GM08714 (cell line): ENCODE measurements around the gene RAB11A.

ENCODE experiments used
- H3K4me3 ChIP-seq: fragments of 200-500 bp; sonication (Bioruptor generic); 2 replicates; pipeline ENCODE4 v1.5.1; 2014; ENCODE audit warnings: mild to moderate bottlenecking, low read length, inconsistent platforms
- ZNF274 ChIP-seq: IDR thresholded peaks from 2 replicates; pipeline ENCODE4 v1.6.1; 2012; ENCODE audit warnings: mild to moderate bottlenecking, low read depth, low read length

The RAB11A gene

DNA sequence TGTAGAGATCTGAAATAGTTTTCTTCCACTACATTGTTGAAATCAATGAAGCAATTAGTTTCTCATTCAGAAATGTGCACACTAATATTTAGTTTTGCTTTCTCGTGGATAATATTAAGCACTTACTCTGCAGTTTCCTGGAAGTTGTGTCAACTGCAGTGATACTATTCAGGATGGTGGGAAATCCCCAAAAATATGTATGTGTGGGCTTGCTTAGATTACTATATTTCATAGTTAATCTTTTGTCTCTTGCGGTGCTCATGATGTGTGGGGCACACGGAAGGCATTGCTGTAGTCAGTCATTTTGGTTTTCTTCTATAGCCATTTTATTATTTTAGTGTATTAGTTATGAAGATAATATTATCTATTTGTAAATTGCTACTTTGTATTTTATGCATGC lies 19.7 kb downstream of the RAB11A start:
- H3K4me3 ChIP-seq = no peak overlapping the region
- no peak for TF ChIP-seq ZNF274

DNA sequence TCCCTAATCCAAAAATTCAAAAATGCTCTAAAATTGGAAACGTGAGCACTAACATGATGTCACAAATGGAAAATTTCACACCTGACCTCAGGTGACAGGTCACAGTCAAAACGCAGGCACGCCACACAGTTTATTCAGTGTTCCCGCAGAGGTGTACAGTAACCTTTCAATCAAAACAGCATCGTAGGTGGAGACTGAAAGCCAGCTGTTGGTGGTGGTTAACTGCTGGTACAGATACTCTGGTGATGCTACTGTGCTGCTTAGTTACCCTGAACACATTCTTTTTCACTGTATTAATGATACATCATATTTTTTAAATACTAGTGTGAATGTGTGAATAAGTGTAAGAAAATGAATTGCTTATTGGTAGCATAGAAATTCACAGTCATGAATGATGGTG lies 23.8 kb downstream of the RAB11A start:
- H3K4me3 ChIP-seq = no peak overlapping the region
- TF ChIP-seq ZNF274 = no peak

DNA sequence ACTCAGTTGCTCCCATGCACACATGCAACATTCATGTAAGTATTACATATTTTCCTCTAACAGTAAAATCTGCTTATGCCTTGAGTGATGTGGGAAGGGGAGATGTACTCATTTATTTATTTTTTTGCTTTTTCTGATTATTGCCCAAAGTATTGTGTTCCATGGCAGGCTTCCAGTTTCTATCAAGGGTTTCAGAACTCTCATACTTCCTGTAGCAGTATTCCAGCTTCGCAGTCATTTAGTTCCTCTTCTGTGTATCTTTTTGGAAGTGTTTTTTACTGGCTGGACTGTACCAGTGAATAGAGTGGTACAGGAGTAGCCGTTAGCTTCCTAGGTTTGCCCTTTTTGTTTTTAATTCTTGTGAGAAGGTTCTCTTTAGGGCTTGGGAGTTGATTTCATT lies 26.9 kb downstream of the RAB11A start:
- no peak for TF ChIP-seq ZNF274
- H3K4me3 ChIP-seq = no peak overlapping the region

DNA sequence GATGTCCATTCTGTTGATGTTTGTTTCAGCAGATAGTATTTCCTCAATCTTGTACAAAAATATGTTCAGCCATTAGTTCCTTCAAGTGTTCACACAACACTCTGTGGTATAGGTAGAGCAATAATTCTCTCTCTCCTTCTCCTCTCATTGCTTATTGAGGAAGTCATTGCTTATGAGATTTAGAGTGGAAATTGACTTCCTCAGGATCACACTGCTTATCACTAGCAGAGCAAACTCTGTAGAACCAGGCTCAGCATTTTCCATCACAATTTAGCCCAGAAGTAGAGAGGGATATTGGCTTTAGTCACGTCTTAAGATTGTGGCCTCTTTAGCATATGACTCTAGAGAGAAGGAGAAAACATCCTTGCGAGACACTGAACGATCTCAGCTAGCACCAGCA lies 31.2 kb downstream of the RAB11A start:
- no peak overlapping the region for H3K4me3 ChIP-seq
- no peak for TF ChIP-seq ZNF274

DNA sequence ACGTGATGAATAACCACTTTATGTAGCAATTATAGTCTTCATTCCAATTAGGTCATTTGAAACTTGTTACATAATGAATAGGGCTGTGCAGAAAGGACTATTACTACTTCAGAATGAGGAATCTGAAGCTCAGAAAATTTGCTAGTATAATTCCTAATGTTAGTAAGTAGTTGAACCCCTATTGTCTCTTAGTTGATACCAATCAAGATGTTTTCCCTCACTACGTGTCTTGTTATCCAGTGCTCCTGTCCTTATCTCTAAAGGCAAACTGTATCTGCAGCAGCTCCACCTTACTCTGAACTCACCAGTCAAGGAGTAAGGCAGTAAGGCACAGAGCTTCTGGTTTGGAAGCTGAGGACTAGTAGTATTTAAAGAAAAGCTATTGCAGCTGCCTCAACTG lies 32.0 kb downstream of the RAB11A start:
- no peak for TF ChIP-seq ZNF274
- no peak overlapping the region for H3K4me3 ChIP-seq

DNA sequence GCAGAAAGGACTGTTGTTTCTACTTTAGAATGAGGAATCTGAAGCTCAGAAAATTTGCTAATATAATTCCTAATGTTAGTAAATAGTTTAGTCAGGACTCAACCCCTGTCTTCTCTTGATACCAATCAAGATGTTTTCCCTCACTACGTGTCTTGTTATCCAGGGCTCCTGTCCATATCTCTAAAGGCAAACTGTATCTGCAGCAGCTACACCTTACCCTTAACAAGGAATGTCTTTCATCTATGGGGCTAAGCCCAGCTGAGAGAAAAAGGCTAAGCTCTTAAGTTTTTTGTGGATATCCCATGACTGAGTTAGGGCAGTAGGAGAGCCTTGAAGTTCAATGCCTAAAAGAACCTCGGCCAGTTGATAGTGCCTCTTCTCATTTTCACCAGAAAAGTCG lies 32.5 kb downstream of the RAB11A start:
- no peak overlapping the region for H3K4me3 ChIP-seq
- no peak for TF ChIP-seq ZNF274

DNA sequence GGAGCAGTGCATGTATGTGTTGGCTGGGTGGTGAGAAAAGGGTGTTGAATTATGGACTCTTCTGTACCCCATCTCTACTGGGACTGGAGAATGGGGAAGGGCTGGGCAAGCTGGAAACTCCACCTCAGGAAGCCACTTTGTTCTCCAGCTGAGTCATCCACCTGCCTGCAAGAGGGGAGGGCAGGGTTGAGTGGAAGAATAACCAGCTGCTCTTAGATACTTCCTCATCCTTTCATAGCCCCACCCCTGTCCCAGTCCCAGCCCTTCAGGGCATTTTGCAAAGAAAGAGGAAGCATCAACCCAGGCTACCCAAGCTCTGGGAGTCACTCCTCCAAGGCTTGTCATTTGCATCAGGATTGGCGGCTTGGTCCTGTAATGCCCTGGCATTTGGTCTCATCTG lies 33.1 kb downstream of the RAB11A start:
- no peak for TF ChIP-seq ZNF274
- H3K4me3 ChIP-seq = no peak overlapping the region

DNA sequence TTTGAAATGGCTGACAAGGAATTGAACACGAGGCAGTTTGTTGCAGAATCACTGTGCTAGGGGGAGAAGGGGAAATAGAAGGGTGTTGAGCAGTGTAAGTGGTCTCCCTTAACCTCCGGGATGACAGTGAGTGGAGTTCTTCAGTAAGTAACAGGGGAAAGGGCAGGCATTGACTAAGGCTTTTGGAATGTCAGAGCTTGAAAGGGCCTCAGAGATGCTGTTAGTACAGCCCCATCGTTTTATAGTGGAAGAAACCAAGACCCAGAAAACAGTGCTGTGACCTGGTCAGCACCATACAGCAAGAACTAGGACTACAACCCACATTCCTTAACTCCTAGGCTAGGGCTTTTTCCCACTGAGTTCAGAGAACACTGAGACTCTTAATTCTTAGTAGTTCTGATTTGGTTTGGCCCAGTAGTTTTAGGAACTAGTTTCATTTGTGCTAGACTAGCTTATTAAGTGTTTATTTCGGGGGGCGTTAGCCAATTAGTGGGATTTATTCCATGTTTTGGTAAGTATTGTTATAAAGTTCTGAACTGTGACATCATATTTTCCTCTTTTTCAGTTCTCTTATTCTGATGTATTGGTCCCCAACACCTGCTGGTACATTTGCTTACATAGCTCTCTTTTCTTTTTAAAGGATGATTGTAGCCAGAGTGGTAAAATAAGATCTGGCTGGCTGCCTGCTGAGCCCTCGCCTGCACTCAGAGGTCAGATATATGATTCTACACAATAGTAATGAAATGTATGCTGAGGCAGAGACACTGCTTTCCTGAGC lies 34.2 kb downstream of the RAB11A start:
- TF ChIP-seq ZNF274 = no peak
- no peak overlapping the region for H3K4me3 ChIP-seq

DNA sequence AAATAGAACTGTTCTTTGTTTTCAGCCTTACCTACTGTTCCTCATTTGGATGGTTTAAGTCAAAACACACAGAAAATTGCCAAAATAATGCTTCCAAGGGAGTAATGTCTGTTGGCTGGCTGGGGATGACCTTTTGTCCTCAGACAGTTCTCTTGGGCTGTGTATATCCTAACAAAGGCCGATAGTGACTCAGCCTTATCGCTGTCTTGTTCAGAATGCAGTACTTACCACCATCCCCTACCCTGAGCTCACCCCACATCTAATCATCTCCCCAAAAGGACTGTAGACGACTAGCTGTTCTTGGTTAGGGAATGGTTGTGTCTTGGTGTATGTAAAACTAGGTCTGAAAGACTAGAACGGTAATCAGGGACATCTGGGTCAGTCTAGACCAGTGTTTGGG lies 35.0 kb downstream of the RAB11A start:
- TF ChIP-seq ZNF274 = no peak
- no peak overlapping the region for H3K4me3 ChIP-seq

DNA sequence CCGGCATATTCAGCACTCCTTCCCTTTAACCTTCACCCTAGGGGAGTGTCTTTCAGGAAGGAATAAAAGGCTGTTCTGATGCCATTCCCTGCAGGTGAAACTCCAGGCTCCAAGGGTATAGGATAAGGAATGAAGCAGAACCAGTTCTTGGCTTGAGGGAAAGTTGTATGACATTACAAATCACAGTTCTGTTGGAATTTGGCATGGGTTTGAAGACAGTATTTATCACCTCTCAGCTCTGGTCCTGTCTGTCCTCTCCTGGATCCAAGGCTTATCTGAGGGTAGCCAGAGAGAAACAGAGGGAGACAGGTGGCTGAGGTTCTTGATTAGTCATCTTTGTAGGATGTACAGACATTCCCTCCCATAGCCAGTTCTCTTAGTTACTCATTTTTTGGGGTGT lies 37.1 kb downstream of the RAB11A start:
- no peak for TF ChIP-seq ZNF274
- H3K4me3 ChIP-seq = no peak overlapping the region

DNA sequence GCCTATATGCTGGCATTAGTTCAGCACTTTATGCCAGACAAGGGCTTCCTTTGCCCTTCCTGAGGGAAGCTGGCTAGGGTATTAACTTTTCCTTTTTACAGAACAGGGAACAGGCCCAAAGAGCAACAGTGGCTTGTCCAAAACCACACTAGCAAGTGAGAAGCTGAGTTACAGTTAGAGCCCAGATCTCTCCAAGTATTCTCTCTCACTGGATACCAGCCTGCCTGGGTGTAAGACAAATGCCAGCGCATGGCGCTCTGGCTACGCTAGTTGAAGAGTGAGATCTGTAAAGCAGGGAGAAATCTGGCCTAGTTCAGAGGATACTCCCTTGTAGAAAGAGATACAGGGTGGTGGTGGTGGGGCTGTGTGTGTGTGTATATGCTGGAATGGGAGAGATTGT lies 38.4 kb downstream of the RAB11A start:
- H3K4me3 ChIP-seq = no peak overlapping the region
- no peak for TF ChIP-seq ZNF274

DNA sequence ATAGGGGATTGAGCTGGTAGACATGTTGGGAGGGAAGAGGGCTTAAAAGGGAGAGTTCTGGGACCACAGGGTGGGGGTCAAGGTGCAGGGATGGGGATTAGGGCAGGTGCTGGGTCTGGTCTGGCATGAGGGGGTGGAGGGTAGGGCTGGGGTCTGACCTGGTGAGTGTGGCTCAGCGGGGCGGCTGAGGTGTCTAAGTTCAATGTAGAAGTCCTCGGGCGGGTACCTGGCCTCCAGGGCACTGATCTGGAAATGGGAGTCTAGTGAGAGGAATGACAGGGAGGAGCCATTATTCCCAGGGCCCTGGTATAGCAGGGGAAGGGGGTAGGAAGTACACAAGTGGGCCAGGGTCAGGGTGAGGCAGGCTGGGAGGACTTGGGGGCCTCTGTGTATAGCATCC lies 39.6 kb downstream of the RAB11A start:
- no peak for TF ChIP-seq ZNF274
- H3K4me3 ChIP-seq = no peak overlapping the region

DNA sequence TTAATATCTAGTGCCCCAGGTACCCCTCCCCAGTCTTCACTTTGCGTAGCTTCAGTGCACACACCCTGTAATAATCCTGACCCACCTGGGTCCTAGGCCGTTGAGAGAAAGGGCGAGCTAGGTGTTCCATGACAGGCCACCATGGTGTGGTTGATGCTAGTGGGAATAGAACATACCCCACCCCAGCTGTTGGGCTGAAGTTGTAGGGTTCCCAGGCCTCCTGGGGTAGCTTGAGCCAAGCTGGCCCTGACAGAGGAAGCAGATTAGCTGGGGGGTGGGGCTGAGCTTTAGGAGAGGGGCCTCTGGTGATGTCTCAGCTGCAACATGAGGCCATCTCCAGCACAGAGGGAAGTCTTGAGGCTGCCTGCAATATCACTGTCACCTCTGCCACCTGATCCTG lies 40.5 kb downstream of the RAB11A start:
- TF ChIP-seq ZNF274 = no peak
- no peak overlapping the region for H3K4me3 ChIP-seq

DNA sequence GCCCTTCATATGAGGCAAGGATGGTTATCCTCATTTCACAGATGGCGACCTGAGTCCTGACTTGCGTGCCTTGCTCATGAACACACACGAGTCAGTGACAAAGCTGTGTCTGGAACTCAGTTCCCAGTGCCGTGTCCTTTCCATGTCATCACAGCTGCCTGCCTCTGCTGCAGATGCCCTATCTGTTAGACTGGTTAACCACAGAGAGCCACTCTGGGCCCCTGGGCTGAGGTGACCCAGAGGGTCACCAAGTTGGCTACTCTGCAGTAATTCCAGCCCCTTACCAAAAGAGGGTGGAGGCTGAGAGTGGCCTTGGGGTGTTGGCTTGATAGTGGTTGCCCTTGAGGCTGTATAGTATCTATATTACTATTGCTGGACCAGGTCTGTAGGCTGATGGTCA lies 41.0 kb downstream of the RAB11A start:
- H3K4me3 ChIP-seq = no peak overlapping the region
- TF ChIP-seq ZNF274 = no peak

DNA sequence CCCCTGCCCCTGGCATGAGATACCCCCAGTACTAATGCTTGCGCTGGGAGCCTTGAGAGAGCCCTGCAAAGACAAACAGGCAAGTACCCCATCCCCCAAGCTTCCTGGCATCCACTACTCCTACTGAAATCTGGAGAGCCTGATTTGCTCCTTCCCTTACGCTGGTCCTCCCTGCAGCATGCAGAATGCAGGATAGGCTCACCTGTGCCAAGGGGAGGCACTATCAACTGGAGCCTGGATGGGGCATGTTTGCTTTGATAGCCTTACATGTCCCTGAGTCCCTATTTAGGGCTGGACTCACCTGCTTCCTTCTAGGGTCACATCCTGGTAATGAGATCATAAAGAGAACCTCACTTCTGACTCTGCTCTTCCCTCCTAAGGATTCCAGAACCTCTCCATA lies 42.9 kb downstream of the RAB11A start:
- no peak for TF ChIP-seq ZNF274
- no peak overlapping the region for H3K4me3 ChIP-seq

DNA sequence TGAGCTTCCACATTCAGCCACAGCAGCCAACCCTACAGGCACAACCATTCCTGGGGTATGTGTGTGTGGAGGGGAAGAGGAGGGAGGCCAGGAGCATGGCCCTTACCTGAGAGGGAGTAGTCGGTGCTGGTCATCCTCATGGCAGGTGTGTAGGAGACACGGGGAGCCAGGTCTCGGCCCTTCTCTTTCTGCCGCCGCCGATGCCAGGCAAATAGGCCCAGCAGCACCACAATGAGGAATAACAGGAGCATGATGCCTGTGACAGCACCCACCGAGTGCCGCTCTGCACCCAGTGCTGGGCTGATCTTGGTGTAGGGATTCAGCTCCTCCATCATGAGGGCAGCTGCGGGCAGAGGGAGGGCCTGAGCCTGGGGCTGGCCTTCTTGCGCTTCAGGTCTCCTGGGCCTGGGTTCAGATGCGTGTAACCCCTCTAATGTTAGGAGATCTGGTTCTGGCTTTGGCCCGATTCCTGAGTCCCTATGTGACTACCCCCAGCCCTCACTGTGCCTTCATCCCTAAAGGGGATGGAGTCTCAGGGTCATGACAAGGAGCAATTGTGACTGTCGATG lies 44.4 kb downstream of the RAB11A start:
- no peak overlapping the region for H3K4me3 ChIP-seq
- TF ChIP-seq ZNF274 = no peak
